ENCODE results near the gene INSRR. TPM values are rescaled to one million over a fixed set of nuclear protein-coding genes. Genes with fewer than 3 reads are reported as not detected.

INSRR gene
- total and polyA plus RNA-seq, 9 of the 15 experiments (the other 6 are each of a cell fraction or from before 2014, with no cell fraction given): 0.03 to 0.18 (median 0.06) TPM; not detected in 3

GRCh38 chr1:156858959-156859522 is at the start of gene INSRR (continued):
- TF ChIP-seq POLR2G (IDR thresholded peaks at IDR 0.05; ENCODE audit: low read depth, low read length) (peak; percentile 47), IRF1 (CRISPR knock-in tag; IDR thresholded peaks at IDR 0.05; ENCODE audit: borderline replicate concordance) (no peak), OTX1 (CRISPR knock-in tag; IDR thresholded peaks at IDR 0.05) (no peak), RB1 (IDR thresholded peaks at IDR 0.05; ENCODE audit: low read depth) (0 out of 2 replicates have a peak, but pooled peaks have one; percentile 39), MNT (conservative IDR thresholded peaks at IDR 0.05) (peak in 1 of 2 experiments; percentile 50; a peak in 2 of 4 replicates), PML (IDR thresholded peaks at IDR 0.05; ENCODE audit: low read length) (no peak), BRF1 (IDR thresholded peaks at IDR 0.05; ENCODE audit: borderline replicate concordance, extremely low read depth, insufficient read length) (no peak), ZBTB34 (CRISPR knock-in tag; IDR thresholded peaks at IDR 0.05) (no peak), U2AF2 (optimal IDR thresholded peaks at IDR 0.05; ENCODE audit: low read depth, low read length) (no peak), TRIM25 (IDR thresholded peaks at IDR 0.05; ENCODE audit: borderline replicate concordance) (no peak), ESRRB (CRISPR knock-in tag; IDR thresholded peaks at IDR 0.05; ENCODE audit: borderline replicate concordance) (no peak), MIER1 (IDR thresholded peaks at IDR 0.05; ENCODE audit: low read depth) (no peak), FOXK1 (CRISPR knock-in tag; IDR thresholded peaks at IDR 0.05; ENCODE audit: borderline replicate concordance) (no peak), EHMT2 (IDR thresholded peaks at IDR 0.05) (no peak), E2F6 (IDR thresholded peaks at IDR 0.05; ENCODE audit: borderline replicate concordance in 1 of 2, extremely low read depth in 1 of 2, insufficient read depth in 1 of 2, insufficient read length in 1 of 2, low read depth in 1 of 2, low read length in 1 of 2, poor library complexity in 1 of 2, severe bottlenecking in 1 of 2) (peak in 1 of 2 experiments; percentile 60), ZFP36 (IDR thresholded peaks at IDR 0.05; ENCODE audit: low read depth, low read length, partially characterized antibody) (no peak), SIN3A (IDR thresholded peaks at IDR 0.05; ENCODE audit: borderline replicate concordance in 2 of 2, control insufficient read depth in 1 of 2, low read depth in 2 of 2, low read length in 2 of 2) (peak in 1 of 2 experiments; percentile 41; a peak in 1 of 4 replicates), NFIC (IDR thresholded peaks at IDR 0.05) (no peak)

Measured in K562 (cell line).